Measurements from ENCODE around the gene GABRR3.

DNA sequence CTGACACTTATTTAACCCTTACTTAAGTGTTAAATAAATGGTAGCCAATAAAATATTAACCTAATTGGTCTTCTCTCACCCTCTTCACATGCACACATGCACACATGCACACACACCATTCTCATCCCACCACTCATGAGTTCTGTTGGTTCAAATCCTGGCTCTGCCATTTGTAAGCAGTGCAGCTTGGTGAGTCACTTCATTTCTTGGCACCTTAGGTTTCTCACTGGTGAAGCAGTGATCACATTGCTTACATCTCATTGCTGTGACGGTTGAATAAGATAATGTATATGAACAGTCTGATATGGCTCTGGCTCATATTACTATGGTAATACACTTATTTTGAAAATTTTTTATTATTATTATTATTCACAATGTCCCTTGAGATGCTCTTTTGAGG is 96.7 kb downstream of the GABRR3 start:
- TF ChIP-seq, protein P1, sequence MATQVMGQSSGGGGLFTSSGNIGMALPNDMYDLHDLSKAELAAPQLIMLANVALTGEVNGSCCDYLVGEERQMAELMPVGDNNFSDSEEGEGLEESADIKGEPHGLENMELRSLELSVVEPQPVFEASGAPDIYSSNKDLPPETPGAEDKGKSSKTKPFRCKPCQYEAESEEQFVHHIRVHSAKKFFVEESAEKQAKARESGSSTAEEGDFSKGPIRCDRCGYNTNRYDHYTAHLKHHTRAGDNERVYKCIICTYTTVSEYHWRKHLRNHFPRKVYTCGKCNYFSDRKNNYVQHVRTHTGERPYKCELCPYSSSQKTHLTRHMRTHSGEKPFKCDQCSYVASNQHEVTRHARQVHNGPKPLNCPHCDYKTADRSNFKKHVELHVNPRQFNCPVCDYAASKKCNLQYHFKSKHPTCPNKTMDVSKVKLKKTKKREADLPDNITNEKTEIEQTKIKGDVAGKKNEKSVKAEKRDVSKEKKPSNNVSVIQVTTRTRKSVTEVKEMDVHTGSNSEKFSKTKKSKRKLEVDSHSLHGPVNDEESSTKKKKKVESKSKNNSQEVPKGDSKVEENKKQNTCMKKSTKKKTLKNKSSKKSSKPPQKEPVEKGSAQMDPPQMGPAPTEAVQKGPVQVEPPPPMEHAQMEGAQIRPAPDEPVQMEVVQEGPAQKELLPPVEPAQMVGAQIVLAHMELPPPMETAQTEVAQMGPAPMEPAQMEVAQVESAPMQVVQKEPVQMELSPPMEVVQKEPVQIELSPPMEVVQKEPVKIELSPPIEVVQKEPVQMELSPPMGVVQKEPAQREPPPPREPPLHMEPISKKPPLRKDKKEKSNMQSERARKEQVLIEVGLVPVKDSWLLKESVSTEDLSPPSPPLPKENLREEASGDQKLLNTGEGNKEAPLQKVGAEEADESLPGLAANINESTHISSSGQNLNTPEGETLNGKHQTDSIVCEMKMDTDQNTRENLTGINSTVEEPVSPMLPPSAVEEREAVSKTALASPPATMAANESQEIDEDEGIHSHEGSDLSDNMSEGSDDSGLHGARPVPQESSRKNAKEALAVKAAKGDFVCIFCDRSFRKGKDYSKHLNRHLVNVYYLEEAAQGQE (IDR thresholded peaks at IDR 0.05; ENCODE audit: insufficient read depth in 1 of 2, low read depth in 2 of 2, low read length in 1 of 2), result no peak
- TF ChIP-seq, protein P2, sequence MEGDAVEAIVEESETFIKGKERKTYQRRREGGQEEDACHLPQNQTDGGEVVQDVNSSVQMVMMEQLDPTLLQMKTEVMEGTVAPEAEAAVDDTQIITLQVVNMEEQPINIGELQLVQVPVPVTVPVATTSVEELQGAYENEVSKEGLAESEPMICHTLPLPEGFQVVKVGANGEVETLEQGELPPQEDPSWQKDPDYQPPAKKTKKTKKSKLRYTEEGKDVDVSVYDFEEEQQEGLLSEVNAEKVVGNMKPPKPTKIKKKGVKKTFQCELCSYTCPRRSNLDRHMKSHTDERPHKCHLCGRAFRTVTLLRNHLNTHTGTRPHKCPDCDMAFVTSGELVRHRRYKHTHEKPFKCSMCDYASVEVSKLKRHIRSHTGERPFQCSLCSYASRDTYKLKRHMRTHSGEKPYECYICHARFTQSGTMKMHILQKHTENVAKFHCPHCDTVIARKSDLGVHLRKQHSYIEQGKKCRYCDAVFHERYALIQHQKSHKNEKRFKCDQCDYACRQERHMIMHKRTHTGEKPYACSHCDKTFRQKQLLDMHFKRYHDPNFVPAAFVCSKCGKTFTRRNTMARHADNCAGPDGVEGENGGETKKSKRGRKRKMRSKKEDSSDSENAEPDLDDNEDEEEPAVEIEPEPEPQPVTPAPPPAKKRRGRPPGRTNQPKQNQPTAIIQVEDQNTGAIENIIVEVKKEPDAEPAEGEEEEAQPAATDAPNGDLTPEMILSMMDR (IDR thresholded peaks at IDR 0.05), result no peak
- TF ChIP-seq POLR2AphosphoS5 (IDR thresholded peaks at IDR 0.05; ENCODE audit: low read depth, low read length), result no peak
- no peak for TF ChIP-seq TCF7L2 (IDR thresholded peaks at IDR 0.05; ENCODE audit: low read depth, low read length)
- no peak for TF ChIP-seq SIN3A (IDR thresholded peaks at IDR 0.05; ENCODE audit: borderline replicate concordance, insufficient read depth, low read depth, low read length)

All from Panc1 (cell line).